ENCODE measurements around the gene TMEM91. TPM values are rescaled to one million over a fixed set of nuclear protein-coding genes. Genes with fewer than 3 reads are reported as not detected.
A peak's percentile ranks its signal among the peaks of the same experiment; 100 is the strongest.

The TMEM91 gene
- total RNA-seq, 1 experiment from 2014 or later = 2.4 TPM

- DNase-seq (ENCODE audit: low read depth) = no peak
These were observed 35.0 kb downstream of the TMEM91 start for GRCh38 chr19:41411100-41411967.

GRCh38 chr19:41411968-41412265 lies 35.6 kb downstream of the TMEM91 start:
- peak; percentile 13 for DNase-seq (ENCODE audit: low read depth)

- DNase-seq (ENCODE audit: low read depth) = no peak
These were observed 36.6 kb downstream of the TMEM91 start for GRCh38 chr19:41412953-41413352.

- DNase-seq (ENCODE audit: low read depth) = no peak
These were observed 37.6 kb downstream of the TMEM91 start for GRCh38 chr19:41413947-41414346.

GRCh38 chr19:41414461-41414860 lies 38.1 kb downstream of the TMEM91 start:
- DNase-seq (ENCODE audit: low read depth) = no peak

GRCh38 chr19:41415154-41415571 lies 38.8 kb downstream of the TMEM91 start:
- no peak for DNase-seq (ENCODE audit: low read depth)

GRCh38 chr19:41416194-41416674 lies 39.9 kb downstream of the TMEM91 start:
- DNase-seq (ENCODE audit: low read depth) = no peak

- DNase-seq (ENCODE audit: low read depth) = no peak
These were observed 44.0 kb downstream of the TMEM91 start for GRCh38 chr19:41420101-41420880.

- no peak for DNase-seq (ENCODE audit: low read depth)
These were observed 45.0 kb downstream of the TMEM91 start for GRCh38 chr19:41421314-41421713.

- DNase-seq (ENCODE audit: low read depth) = no peak
These were observed 45.6 kb downstream of the TMEM91 start for GRCh38 chr19:41421973-41422372.

- DNase-seq (ENCODE audit: low read depth) = no peak
These were observed 46.1 kb downstream of the TMEM91 start for GRCh38 chr19:41422456-41422855.

- DNase-seq (ENCODE audit: low read depth) = no peak
These were observed 46.6 kb downstream of the TMEM91 start for GRCh38 chr19:41422955-41423354.

- no peak for DNase-seq (ENCODE audit: low read depth)
These were observed 48.2 kb downstream of the TMEM91 start for GRCh38 chr19:41424335-41425173.

GRCh38 chr19:41425174-41426115 lies 49.1 kb downstream of the TMEM91 start:
- no peak for DNase-seq (ENCODE audit: low read depth)

- no peak for DNase-seq (ENCODE audit: low read depth)
These were observed 49.9 kb downstream of the TMEM91 start for GRCh38 chr19:41426116-41426841.

GRCh38 chr19:41426952-41427646 lies 50.8 kb downstream of the TMEM91 start, which contains the start of gene B3GNT8:
B3GNT8 (minus strand) TSS chr19:41427374; CDS start chr19:41426778, 596 bp downstream.
- DNase-seq (ENCODE audit: low read depth) = no peak

- no peak for DNase-seq (ENCODE audit: low read depth)
These were observed 51.5 kb downstream of the TMEM91 start for GRCh38 chr19:41427647-41428480.

- no peak for DNase-seq (ENCODE audit: low read depth)
These were observed 52.1 kb downstream of the TMEM91 start for GRCh38 chr19:41428481-41428859.

GRCh38 chr19:41430922-41431321 lies 54.6 kb downstream of the TMEM91 start:
- DNase-seq (ENCODE audit: low read depth) = peak; percentile 25

Data from M059J (cell line).